LHCN-M2 (cell line): ENCODE results near the gene GRID1. TPM values are rescaled to one million over a fixed set of nuclear protein-coding genes. Genes with fewer than 3 reads are reported as not detected.
"Not testable (repeated sequence)": the region's sequence is repeated elsewhere in the genome, so short reads cannot be mapped to it uniquely, and the experiment has no call there.

Experiments
- DNase-seq: peaks from one replicate; pipeline ENCODE4 v3.0.0-alpha.2; 2012; ENCODE audit warnings: low read depth
- total RNA-seq: library from RNA; depleted of rRNA; stranded (reverse); fragments of >200 nt; gene quantifications from 2 replicates; pipeline ENCODE4 v1.2.3, GENCODE V29; 2014

GRID1 gene
- total RNA-seq, 1 experiment from 2014 or later, result not detected

DNA sequence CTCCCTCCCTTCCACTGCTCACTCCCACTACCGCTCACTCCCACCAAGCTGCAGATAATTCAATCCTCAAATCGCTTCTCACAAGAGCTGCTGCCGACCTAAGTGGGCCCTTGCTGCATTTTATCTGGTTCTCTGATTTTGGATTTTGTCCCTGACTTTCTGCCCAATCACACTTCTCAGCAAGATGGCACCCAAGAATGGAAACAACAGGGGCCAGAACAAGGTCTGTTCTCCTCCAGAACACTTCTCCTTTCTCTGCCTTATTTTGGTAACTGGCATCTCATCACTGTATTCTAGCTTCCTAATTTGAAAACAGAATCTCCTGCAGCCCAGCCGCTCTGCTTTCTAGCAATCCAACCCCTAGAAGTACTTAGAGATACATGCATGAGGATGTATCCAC is 172.8 kb downstream of the GRID1 start:
- no peak for DNase-seq

DNA sequence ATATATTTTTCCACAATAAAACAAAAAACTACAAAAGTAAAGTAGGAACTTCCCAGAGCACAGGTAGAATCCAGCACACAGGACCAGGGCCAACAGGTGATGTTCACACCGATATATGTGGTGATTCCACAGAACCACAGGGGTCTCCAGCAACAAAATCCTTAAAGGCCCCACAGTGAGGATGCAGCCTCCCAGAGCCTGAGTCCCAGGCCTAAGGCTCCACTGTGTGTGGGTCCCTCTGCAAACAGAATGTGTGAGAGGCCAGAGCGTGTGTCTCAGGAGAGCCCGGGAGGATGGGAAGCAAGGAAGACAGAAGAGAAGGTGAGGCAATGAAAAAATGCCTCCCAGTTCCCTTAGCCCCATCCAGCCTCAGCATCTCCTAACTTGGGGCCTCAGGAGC is 173.9 kb downstream of the GRID1 start:
- DNase-seq, result no peak

DNA sequence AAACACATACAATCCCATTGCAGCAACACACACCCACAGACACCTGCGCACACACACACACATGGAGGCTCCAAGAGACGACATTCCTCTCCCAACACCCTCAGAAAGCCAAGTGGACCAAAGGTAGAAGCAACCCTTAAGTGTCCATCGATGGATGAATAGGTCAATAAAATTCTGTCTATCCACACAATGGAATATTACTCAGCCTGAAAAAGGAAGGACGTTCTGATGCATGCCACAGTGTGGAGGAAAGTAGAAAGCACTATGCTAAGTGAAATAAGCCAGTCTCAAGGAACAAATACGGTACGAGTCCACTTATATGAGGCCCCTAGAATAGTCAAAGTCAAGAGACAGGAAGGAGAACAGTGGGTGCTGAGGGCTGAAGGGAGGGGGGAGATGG is 174.4 kb downstream of the GRID1 start:
- no peak for DNase-seq

DNA sequence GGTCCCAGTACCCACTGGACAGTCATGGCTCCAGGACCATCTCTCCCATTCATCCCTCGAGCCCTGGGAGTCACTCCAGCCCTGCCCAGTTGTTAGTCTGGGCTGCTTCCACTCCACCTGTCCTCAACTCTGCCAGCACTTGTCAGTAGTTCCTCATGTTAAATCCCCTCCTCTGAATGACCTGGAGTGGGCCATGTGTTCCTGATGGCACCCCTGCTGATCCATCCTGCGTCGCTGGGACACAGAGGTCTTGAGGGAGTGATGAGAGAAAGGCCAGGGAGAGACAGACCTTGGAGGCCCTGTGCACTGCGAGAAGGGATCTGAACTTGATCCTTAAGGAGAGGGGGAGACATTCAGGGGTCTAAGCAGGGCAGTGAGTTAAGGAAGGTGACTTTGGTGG is 174.9 kb downstream of the GRID1 start:
- DNase-seq, result no peak

DNA sequence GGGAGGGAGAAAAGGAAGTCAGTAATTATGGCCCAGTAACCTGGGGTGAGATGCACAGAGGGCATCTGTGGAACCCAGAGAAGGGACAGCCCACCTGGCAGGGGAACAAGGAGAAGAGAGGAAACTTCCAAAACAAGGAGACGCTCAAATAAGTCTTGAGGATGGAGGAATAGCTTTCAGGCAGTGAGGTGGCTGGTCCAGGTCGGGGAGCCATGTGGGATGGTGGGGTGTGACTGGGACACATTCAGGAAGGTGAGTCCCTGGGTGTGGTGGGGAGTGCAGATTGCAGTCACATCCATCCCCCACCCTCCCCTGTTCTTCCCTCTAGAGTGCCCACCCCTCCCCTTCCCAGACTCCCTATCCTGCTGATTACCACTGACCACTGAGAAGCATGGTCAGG is 175.4 kb downstream of the GRID1 start:
- no peak for DNase-seq

- no peak for DNase-seq
Measured at GRCh38 chr10:86190291-86190690, 176.3 kb downstream of the GRID1 start.

DNA sequence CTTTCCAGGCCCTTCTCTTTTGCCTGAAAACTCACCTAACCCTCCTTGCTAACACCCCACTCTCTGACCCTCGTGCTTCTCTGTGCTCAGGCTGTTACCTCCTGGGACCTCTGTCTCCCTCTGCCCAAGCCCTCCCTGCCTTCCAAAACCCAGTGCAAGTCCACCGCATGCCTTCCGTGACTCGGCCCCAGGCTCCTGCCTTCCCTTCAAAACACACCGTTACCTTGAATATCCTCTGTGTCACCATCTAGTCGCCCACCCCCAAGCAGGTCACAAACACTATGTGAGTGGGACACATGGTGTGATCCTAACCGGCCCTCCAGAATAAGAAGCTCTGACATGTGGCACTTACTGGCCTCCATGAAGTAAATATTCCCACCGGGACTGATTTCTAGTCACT is 176.7 kb downstream of the GRID1 start:
- no peak for DNase-seq

GRCh38 chr10:86188796-86189558 is 177.6 kb downstream of the GRID1 start:
- DNase-seq, result no peak

GRCh38 chr10:86188326-86188725 is 178.3 kb downstream of the GRID1 start:
- DNase-seq, result no peak

- no peak for DNase-seq
Measured at GRCh38 chr10:86187499-86188239, 178.9 kb downstream of the GRID1 start.

GRCh38 chr10:86186633-86187032 is 180.0 kb downstream of the GRID1 start:
- no peak for DNase-seq

- DNase-seq, result no peak
Measured at GRCh38 chr10:86182595-86182994, 184.0 kb downstream of the GRID1 start.

GRCh38 chr10:86182150-86182549 is 184.4 kb downstream of the GRID1 start:
- DNase-seq, result no peak

DNA sequence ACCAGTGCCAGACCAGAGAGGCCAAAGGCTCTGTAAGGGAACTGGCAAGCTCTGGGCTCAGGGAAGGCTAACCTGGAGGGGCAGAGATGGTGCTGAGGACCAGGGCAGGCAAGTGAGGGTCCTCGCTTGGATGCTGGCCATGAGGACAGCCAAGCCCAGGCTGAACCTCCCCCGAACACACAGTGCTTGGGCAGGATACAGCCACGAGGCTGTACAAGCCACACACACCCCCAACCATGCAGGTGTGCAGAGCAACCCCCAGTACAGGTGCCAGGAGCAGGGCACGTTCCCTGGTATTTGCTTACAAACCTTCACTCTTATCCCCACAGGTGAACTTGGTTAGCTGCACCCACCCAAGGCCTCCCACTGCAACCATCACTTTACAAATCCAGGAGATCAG is 185.7 kb downstream of the GRID1 start:
- no peak for DNase-seq

DNA sequence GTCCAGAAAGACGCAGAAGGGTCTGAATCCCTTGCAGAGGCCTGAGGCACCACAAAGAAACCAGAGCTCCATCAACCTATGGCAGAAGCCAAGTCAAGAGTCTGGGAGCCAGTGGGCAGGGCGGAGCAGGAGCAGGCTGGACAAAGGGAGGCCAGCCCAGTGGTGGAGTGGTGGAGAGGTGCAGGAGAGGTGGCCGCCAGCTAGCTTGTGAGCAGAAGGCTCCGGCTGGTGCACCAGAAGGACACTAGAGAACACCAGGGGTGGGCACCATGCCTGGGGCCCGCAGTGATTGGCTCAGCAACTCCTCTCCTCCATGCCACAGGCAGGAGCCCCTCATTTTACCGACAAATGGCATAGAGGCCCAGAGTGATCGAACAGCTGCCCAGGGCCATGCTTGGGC is 186.6 kb downstream of the GRID1 start:
- no peak for DNase-seq

GRCh38 chr10:86179153-86179524 is 187.5 kb downstream of the GRID1 start:
- no peak for DNase-seq

DNA sequence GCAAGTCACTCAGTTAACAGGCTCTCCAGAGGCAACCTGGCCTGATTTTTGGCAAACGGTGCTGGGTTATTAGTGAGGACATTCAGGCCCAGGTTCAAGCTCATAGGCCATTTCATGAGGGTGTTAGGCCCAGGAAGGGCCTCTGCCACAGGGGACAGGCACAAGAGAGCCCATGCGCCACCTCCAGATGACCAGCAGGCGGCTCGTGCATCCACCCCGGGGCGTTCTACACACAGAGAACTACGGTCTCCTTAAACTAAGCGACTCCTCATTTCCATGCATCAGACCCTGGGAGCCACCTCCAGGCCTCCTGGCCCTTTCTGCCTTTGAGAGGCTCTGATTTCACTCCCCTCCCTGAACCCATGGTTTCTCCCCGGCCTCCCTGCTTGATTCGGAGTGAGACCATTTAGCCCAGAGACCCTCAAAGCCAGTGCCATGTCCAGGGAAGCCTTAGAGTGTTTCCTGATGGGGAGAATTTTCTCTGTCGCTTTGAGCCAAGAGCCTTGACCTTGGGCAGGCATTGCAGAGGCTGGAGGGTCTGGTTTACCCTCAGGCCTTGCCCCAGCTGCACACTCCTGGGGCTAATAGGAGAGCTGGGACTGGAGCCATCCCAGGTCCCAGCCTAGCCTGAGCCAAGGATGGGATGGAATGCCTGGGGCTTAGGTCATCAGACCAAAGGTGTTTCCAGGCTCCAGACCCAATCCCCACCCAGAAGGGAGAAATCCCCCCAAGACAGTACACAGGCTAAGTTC is 188.0 kb downstream of the GRID1 start:
- DNase-seq, result no peak

DNA sequence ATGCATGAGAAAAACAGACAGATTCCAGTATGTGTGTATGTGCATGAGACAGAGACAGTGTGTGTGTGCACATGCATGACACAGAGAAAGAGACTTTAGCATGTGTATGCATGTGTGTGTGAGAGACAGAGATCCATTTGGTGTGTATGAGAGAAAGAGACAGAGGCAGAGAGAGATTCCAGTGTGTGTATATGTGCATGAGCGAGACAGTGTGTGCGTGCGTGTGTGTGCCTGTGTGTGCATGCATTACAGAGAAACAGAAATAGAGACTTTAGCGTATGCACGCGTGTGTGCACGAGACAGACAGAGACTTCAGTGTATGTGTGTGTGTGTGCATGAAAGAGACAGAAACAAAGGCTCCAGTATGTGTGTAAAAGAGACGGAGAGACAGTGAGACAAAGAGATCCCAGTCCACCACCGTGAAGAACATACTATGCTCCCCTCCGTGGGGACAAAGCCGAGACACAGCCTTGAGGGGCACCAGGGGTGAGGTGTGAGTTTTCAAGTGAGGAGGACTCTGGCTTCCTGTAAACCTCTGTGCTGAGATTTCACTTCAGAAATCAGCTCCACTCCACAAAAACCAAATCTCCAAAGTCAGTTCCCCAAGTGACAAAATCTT is 188.9 kb downstream of the GRID1 start:
- no peak for DNase-seq

- no peak for DNase-seq
Measured at GRCh38 chr10:86176850-86177536, 189.6 kb downstream of the GRID1 start.

- DNase-seq, result not testable (repeated sequence)
Measured at GRCh38 chr10:86175476-86175875, 191.1 kb downstream of the GRID1 start.

DNA sequence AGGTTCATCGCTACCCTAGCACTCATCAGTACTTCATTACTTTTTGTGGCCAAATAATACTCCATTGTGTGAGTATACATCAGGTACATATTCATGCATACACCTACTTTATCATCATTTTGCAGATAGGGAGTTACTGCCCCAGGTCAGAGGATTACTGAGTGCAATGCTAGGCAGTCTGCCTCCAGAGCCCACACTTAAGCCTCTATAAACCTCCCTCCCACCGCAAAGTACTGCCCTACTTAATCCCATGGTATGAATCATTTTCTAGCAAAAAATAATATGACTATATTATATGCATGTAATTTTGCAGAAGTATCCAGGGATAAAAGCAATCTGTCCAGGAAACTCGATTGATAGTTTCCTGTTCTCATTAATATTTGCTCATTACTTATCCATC is 194.3 kb downstream of the GRID1 start:
- no peak for DNase-seq
